Measurements from ENCODE around the gene POLR2L.

The POLR2L gene

DNA sequence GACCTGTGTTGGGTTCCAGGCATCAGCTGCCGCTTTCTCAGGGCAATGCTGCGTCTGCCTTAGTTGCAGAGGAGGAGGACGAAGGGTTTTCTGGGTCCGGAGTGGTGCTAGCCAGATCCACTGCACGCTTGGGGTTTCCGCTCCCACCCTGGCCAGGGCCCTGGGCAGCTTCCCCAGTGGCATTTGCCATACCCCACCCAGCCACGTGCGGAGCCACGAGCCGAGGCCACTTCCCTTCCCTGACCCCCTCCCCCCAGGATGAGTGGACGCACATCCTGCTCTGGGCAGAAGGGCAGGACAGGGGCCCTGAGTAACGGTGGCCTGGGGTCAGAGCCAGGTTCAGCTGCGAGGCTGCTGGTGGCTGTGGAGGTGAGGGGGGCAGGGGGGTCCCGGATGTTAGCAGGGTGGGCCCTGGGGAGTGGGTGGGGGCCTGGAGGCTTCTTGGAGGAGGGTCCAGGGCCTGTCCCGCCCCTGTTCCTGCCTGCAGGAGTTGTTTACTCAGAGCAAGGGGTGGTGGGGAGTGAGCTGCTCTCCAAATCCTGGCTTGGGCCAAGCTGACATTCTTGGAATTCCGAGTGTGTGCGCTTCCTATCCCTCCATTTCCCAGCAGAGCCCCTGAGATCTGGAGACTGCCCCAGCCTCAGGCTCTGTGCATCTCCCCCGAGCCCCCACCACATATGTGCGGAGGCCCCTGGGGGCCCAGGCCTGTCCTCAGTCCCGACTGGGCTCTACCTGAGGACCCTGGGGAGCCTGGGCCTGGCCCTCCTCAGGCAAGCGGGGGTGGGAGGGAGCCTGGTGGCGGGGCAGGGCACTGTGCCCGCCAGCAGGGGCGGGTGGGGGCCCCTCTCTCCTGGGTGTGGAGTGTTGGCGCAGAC lies 1.7 kb upstream of the POLR2L start:
- DNase-seq (ENCODE audit: insufficient read length, low spot score) = no peak
- TF ChIP-seq POU2F2 (IDR thresholded peaks at IDR 0.05; ENCODE audit: low read depth, low read length) = no peak
- peak; percentile 54 for FAIRE-seq

DNA sequence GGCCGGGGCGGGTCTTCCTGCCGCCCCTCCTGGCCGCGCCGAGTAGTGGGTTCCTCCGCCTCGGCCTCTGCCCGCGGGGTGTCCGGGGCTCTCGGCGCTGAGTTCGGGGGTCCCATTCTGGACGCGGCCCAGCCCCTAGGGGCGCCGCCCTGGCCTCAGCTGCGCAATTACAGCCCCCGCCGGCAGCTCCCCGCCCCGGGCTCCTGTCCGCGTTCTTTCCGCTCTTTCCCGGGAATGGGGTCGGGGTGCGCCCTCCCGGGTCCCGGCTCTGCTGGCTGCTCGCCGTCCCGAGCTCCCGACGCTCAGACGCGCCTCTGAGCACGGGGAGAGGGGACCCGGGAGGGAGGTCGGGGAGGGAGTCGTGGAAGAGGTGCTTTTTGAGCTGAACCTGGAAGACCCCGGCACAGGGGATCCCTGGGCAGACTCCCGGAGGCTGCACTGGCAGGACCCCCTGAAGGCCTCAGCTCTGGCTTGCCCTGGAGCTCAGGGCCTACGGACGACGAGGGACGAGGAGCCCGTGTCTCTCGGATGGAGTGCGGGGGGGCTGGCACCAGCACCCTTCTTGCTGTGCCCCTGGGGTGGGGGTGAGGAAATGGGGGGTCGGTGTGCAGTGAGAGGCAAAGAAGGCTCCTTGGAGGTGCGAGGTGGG lies 881 bp upstream of the POLR2L start:
- TF ChIP-seq POLR2A (IDR thresholded peaks at IDR 0.05; ENCODE audit: low read depth, low read length) (no peak), SPI1 (IDR thresholded peaks at IDR 0.05; ENCODE audit: low read depth, low read length) (no peak), POU2F2 (IDR thresholded peaks at IDR 0.05; ENCODE audit: low read depth, low read length) (no peak), TAF1 (IDR thresholded peaks at IDR 0.05; ENCODE audit: low read depth, low read length) (no peak), POLR2AphosphoS5 (IDR thresholded peaks at IDR 0.05; ENCODE audit: low read depth, low read length) (no peak), PAX5 (IDR thresholded peaks at IDR 0.05; ENCODE audit: insufficient read depth, low read length, severe bottlenecking) (no peak)
- DNase-seq (ENCODE audit: insufficient read length, low spot score) (no peak), FAIRE-seq (no peak)

DNA sequence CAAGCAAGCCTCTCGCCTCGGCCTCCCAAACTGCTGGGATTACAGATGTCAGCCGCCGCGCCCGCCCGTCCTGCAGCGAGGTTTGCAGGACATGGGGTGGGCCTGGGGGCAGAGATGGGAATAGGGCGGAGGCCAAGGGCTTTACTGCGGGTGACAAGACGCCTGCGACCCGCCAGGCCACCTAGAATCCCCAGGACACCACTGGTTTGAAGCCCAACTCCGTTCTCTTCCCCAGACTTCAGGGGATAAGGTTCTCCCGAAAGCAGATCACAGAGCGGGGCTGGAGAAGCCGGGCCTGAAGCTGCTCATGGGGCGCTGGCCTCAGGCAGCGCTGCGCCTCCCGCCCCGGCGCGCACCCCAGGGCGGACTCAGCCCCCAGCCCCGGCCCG lies 354 bp downstream of the POLR2L start:
- FAIRE-seq = no peak
- TF ChIP-seq PAX5 (IDR thresholded peaks at IDR 0.05; ENCODE audit: insufficient read depth, low read length, severe bottlenecking) = no peak
- TF ChIP-seq SPI1 (IDR thresholded peaks at IDR 0.05; ENCODE audit: low read depth, low read length) = no peak
- TF ChIP-seq POLR2A (IDR thresholded peaks at IDR 0.05; ENCODE audit: low read depth, low read length) = no peak
- no peak for TF ChIP-seq POLR2AphosphoS5 (IDR thresholded peaks at IDR 0.05; ENCODE audit: low read depth, low read length)
- no peak for TF ChIP-seq TAF1 (IDR thresholded peaks at IDR 0.05; ENCODE audit: low read depth, low read length)
- TF ChIP-seq POU2F2 (IDR thresholded peaks at IDR 0.05; ENCODE audit: low read depth, low read length) = no peak
- no peak for DNase-seq (ENCODE audit: insufficient read length, low spot score)

DNA sequence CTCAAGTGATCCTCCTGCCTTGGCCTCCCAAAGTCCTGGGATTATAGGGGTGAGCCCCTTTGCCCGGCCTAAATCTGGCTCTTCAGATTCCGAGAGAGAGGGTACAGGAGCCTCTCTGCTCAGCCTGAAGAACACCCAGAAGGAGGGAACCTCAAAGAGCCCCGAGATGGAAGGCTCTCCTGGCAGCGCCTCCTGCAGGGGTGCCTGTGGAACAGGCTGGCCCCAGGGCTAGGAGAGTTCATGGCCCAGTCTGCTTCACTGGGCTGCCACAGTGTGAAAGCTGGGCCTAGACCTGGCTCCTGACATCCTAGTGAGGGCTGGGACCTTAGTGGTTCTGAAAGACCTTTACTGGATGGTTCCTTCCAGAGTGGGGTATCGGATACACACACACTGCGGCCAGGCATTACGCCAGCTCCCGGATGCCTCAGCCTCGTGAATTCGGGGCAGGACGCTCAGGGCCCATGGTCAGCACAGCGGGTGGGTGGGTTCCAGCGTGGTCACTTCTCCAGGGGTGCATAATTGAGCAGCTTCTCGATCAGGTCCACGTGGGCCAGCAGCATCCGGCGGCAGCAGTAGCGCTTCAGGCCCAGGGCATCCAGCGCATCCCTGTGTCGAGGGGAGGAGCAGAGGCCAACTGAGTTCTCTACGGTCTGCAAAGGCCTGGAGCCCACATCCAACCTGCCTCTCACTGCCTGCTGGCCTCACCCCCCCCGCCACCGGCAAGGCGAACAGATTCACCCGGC lies 2.3 kb downstream of the POLR2L start:
- TF ChIP-seq POLR2A (IDR thresholded peaks at IDR 0.05; ENCODE audit: low read depth, low read length) (no peak), SPI1 (IDR thresholded peaks at IDR 0.05; ENCODE audit: low read depth, low read length) (no peak), POLR2AphosphoS5 (IDR thresholded peaks at IDR 0.05; ENCODE audit: low read depth, low read length) (no peak), PAX5 (IDR thresholded peaks at IDR 0.05; ENCODE audit: insufficient read depth, low read length, severe bottlenecking) (no peak), POU2F2 (IDR thresholded peaks at IDR 0.05; ENCODE audit: low read depth, low read length) (no peak), TAF1 (IDR thresholded peaks at IDR 0.05; ENCODE audit: low read depth, low read length) (no peak)
- DNase-seq (ENCODE audit: insufficient read length, low spot score) = no peak

GRCh38 chr11:839280-839623 lies 3.1 kb downstream of the POLR2L start:
- TF ChIP-seq POU2F2 (IDR thresholded peaks at IDR 0.05; ENCODE audit: low read depth, low read length) (no peak), POLR2AphosphoS5 (IDR thresholded peaks at IDR 0.05; ENCODE audit: low read depth, low read length) (peak; percentile 51; the same call in 1 of the 2 replicates)
- FAIRE-seq = no peak
- DNase-seq (ENCODE audit: insufficient read length, low spot score) = no peak

More for the DNA sequence above, 2.3 kb downstream of the POLR2L start:
- FAIRE-seq = no peak

- no peak for DNase-seq (ENCODE audit: insufficient read length, low spot score)
- TF ChIP-seq TAF1 (IDR thresholded peaks at IDR 0.05; ENCODE audit: low read depth, low read length) = no peak
- TF ChIP-seq POLR2A (IDR thresholded peaks at IDR 0.05; ENCODE audit: low read depth, low read length) = peak; percentile 8; the same call in 1 of the 2 replicates
- no peak for FAIRE-seq
Observed at GRCh38 chr11:838441-839279, 3.7 kb downstream of the POLR2L start.

DNA sequence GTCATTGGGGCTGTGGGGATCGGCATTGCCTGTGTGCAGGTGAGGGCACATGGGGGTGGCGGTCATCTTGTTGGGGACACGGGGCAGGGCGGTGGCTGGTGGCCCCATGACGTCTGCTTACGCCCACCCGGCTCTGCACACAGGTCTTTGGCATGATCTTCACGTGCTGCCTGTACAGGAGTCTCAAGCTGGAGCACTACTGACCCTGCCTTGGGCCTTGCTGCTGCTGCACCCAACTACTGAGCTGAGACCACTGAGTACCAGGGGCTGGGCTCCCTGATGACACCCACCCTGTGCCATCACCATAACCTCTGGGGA lies 4.4 kb downstream of the POLR2L start:
- no peak for FAIRE-seq

GRCh38 chr11:837189-837989 lies 4.9 kb downstream of the POLR2L start:
- DNase-seq (ENCODE audit: insufficient read length, low spot score) (no peak), FAIRE-seq (no peak)
- TF ChIP-seq SPI1 (IDR thresholded peaks at IDR 0.05; ENCODE audit: low read depth, low read length) (no peak), POLR2AphosphoS5 (IDR thresholded peaks at IDR 0.05; ENCODE audit: low read depth, low read length) (peak; percentile 24; the same call in 1 of the 2 replicates), PAX5 (IDR thresholded peaks at IDR 0.05; ENCODE audit: insufficient read depth, low read length, severe bottlenecking) (no peak)

More for the DNA sequence above, 4.4 kb downstream of the POLR2L start:
- no peak for TF ChIP-seq TAF1 (IDR thresholded peaks at IDR 0.05; ENCODE audit: low read depth, low read length)
- TF ChIP-seq SPI1 (IDR thresholded peaks at IDR 0.05; ENCODE audit: low read depth, low read length) = no peak
- TF ChIP-seq POU2F2 (IDR thresholded peaks at IDR 0.05; ENCODE audit: low read depth, low read length) = no peak
- no peak for TF ChIP-seq POLR2AphosphoS5 (IDR thresholded peaks at IDR 0.05; ENCODE audit: low read depth, low read length)
- no peak for DNase-seq (ENCODE audit: insufficient read length, low spot score)

GRCh38 chr11:836700-837099 lies 5.6 kb downstream of the POLR2L start:
- FAIRE-seq (no peak), DNase-seq (ENCODE audit: insufficient read length, low spot score) (no peak)
- no peak for TF ChIP-seq TAF1 (IDR thresholded peaks at IDR 0.05; ENCODE audit: low read depth, low read length)
- no peak for TF ChIP-seq POU2F2 (IDR thresholded peaks at IDR 0.05; ENCODE audit: low read depth, low read length)
- no peak for TF ChIP-seq PAX5 (IDR thresholded peaks at IDR 0.05; ENCODE audit: insufficient read depth, low read length, severe bottlenecking)
- no peak for TF ChIP-seq SPI1 (IDR thresholded peaks at IDR 0.05; ENCODE audit: low read depth, low read length)
